ENCODE data around the gene ZPBP2. TPM values are rescaled to one million over a fixed set of nuclear protein-coding genes. Genes with fewer than 3 reads are reported as not detected.

ZPBP2 gene
- not detected in 2 replicates for total RNA-seq

GRCh38 chr17:39867880-39868553 is at the start of gene ZPBP2:
ZPBP2 (plus strand) TSS chr17:39868202; CDS start chr17:39868355, 153 bp downstream.

GRCh38 chr17:39863918-39864746 is 3.9 kb upstream of the ZPBP2 start, which contains the start of gene IKZF3:
IKZF3 (minus strand) TSS chr17:39864312; CDS start chr17:39864126, 186 bp downstream.

Other genes starting within 250 kb of the ZPBP2 start
- gene PPP1R1B, start 241.2 kb upstream of the ZPBP2 start, total RNA-seq: not detected in 2 replicates
- gene STARD3, start 231.1 kb upstream of the ZPBP2 start, total RNA-seq: 20.1 and 26.4 TPM in 2 replicates
- 0.18 and 0.28 TPM in 2 replicates for gene TCAP, start 202.9 kb upstream of the ZPBP2 start, total RNA-seq
- not detected in 2 replicates for gene PNMT, start 199.7 kb upstream of the ZPBP2 start, total RNA-seq
- gene PGAP3, start 180.1 kb upstream of the ZPBP2 start, total RNA-seq: 3.0 and 3.8 TPM in 2 replicates
- 19.2 and 21.8 TPM in 2 replicates for gene ERBB2, start 168.1 kb upstream of the ZPBP2 start, total RNA-seq
- gene MIEN1, start 137.7 kb upstream of the ZPBP2 start, total RNA-seq: 11.3 and 12.6 TPM in 2 replicates
- gene GRB7, start 130.3 kb upstream of the ZPBP2 start, total RNA-seq: not detected in 2 replicates
- not detected in 2 replicates for gene IKZF3, start 3.9 kb upstream of the ZPBP2 start, total RNA-seq
- gene GSDMB, start 50.4 kb downstream of the ZPBP2 start, total RNA-seq: 1.4 and 7.1 TPM in 2 replicates
- 22.4 and 35.8 TPM in 2 replicates for gene ORMDL3, start 59.4 kb downstream of the ZPBP2 start, total RNA-seq
- not detected in 2 replicates for gene LRRC3C, start 59.5 kb downstream of the ZPBP2 start, total RNA-seq
- not detected in 2 replicates for gene GSDMA, start 94.8 kb downstream of the ZPBP2 start, total RNA-seq
- gene PSMD3, start 112.6 kb downstream of the ZPBP2 start, total RNA-seq: 90.3 and 118 TPM in 2 replicates
- 0.47 and 1.5 TPM in 2 replicates for gene CSF3, start 147.2 kb downstream of the ZPBP2 start, total RNA-seq
- 37.1 and 41.1 TPM in 2 replicates for gene MED24, start 186.2 kb downstream of the ZPBP2 start, total RNA-seq
- 13.2 and 20.2 TPM in 2 replicates for gene THRA, start 194.8 kb downstream of the ZPBP2 start, total RNA-seq
- gene NR1D1, start 232.4 kb downstream of the ZPBP2 start, total RNA-seq: 0.54 and 0.75 TPM in 2 replicates